ENCODE results near the gene RPS6KA1. TPM values are rescaled to one million over a fixed set of nuclear protein-coding genes. Genes with fewer than 3 reads are reported as not detected.
"Not testable (repeated sequence)": the region's sequence is repeated elsewhere in the genome, so short reads cannot be mapped to it uniquely, and the experiment has no call there.

Gene RPS6KA1
- total RNA-seq, 4 donors from 2014 or later: 34.1 to 72.6 (median 38.2) TPM

- intact Hi-C loops (cut with DNase I; ENCODE audit: low total_unique reads): no loop called here
- no peak for TF ChIP-seq CTCF (IDR thresholded peaks at IDR 0.05)
- no peak for TF ChIP-seq POLR2A (IDR thresholded peaks at IDR 0.05)
- DNase-seq (ENCODE audit: low spot score in 2 of 2): no peak
- no peak overlapping the region for H3K4me3 ChIP-seq (ENCODE audit: low read depth, poor library complexity, severe bottlenecking)
- 57 to 62% methylated on average over 2 of the region's 2 CpGs for WGBS, 2 donors
Measured at GRCh38 chr1:26610781-26611180, 81.2 kb downstream of the RPS6KA1 start.

DNA sequence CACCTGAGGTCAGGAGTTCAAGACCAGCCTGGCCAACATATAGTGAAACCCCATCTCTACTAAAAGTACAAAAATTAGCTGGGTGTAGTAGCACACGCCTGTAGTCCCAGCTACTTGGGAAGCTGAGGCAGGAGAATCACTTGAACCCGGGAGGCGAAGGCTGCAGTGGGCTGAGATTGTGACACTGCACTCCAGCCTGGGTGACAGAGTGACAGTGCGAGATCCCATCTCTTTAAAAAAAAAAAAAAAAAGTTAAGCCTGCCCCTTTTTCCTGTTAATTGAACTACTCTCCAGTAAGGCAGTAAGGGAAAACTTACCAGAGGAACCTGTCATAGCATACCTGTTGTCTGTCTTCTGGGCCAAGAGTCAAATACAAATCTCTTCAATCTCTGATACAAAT is 83.1 kb downstream of the RPS6KA1 start:
- WGBS, 2 donors: 74 to 77% methylated on average over 4 of the region's 4 CpGs
- DNase-seq (ENCODE audit: low spot score in 2 of 2); H3K4me3 ChIP-seq (ENCODE audit: low read depth, poor library complexity, severe bottlenecking); intact Hi-C loops (cut with DNase I; ENCODE audit: low total_unique reads): not testable (repeated sequence)

- 92 to 100% methylated on average over 1 of the region's 1 CpG for WGBS, 2 donors
- TF ChIP-seq POLR2A (IDR thresholded peaks at IDR 0.05): no peak
- TF ChIP-seq CTCF (IDR thresholded peaks at IDR 0.05): no peak
- DNase-seq (ENCODE audit: low spot score in 2 of 2): no peak
- intact Hi-C loops (cut with DNase I; ENCODE audit: low total_unique reads): no loop called here
- no peak overlapping the region for H3K4me3 ChIP-seq (ENCODE audit: low read depth, poor library complexity, severe bottlenecking)
Measured at GRCh38 chr1:26614655-26615411, 85.3 kb downstream of the RPS6KA1 start.

GRCh38 chr1:26616881-26617280 is 87.3 kb downstream of the RPS6KA1 start:
- TF ChIP-seq CTCF (IDR thresholded peaks at IDR 0.05) (no peak), POLR2A (IDR thresholded peaks at IDR 0.05) (no peak)
- DNase-seq (ENCODE audit: low spot score in 2 of 2): no peak
- WGBS, 2 donors: 85 to 96% methylated on average over 2 of the region's 2 CpGs

GRCh38 chr1:26618561-26618960 is 89.0 kb downstream of the RPS6KA1 start:
- TF ChIP-seq CTCF (IDR thresholded peaks at IDR 0.05): no peak
- TF ChIP-seq POLR2A (IDR thresholded peaks at IDR 0.05): no peak
- WGBS, 2 donors: 58 to 64% methylated on average over 3 of the region's 3 CpGs
- intact Hi-C loops (cut with DNase I; ENCODE audit: low total_unique reads): no loop called here
- no peak for DNase-seq (ENCODE audit: low spot score in 2 of 2)
- no peak overlapping the region for H3K4me3 ChIP-seq (ENCODE audit: low read depth, poor library complexity, severe bottlenecking)

More at GRCh38 chr1:26616881-26617280, 87.3 kb downstream of the RPS6KA1 start:
- H3K4me3 ChIP-seq (ENCODE audit: low read depth, poor library complexity, severe bottlenecking): no peak overlapping the region
- intact Hi-C loops (cut with DNase I; ENCODE audit: low total_unique reads): no loop called here

MicroRNAs encoded within 50 kb of the gene (microRNA counts, 767-probe panel; counts per million panel counts)
- microRNA hsa-miR-1976: 0 to 358 counts per million in 2 donors

Small RNAs within 50 kb of the gene (microRNA-seq; reads per million reads assigned to microRNA genes)
- 1.4 to 2.3 reads per million in 2 donors for gene MIR1976 (ENCODE audit: borderline number of aligned reads in 1 of 2, borderline replicate concordance in 2 of 2)

Other genes with a start within 250 kb of the RPS6KA1 start
- 10 to 100 TPM; 74.8 to 97.1 (median 78.3) TPM for gene SH3BGRL3, start 249.7 kb upstream of the RPS6KA1 start, total RNA-seq
- gene UBXN11, start 223.1 kb upstream of the RPS6KA1 start, total RNA-seq: 1 to 10 TPM; 5.1 to 9.6 (median 5.8) TPM
- 1 to 10 TPM in 3 of 4 donors, not detected in 1; 2.0 to 6.1 (median 3.5) TPM for gene CD52, start 211.8 kb upstream of the RPS6KA1 start, total RNA-seq
- 100 to 1,000 TPM in 1 of 4 donors, 10 to 100 TPM in 3; 52.3 to 104 (median 56.9) TPM for gene CRYBG2, start 175.6 kb upstream of the RPS6KA1 start, total RNA-seq
- gene ZNF683, start 157.0 kb upstream of the RPS6KA1 start, total RNA-seq: not detected
- not detected for gene LIN28A, start 118.9 kb upstream of the RPS6KA1 start, total RNA-seq
- 10 to 100 TPM; 23.9 to 47.2 (median 39.9) TPM for gene DHDDS, start 97.4 kb upstream of the RPS6KA1 start, total RNA-seq
- gene HMGN2, start 57.3 kb upstream of the RPS6KA1 start, total RNA-seq: 100 to 1,000 TPM; 128 to 224 (median 167) TPM
- 10 to 100 TPM; 53.3 to 77.2 (median 54.9) TPM for gene ARID1A, start 166.3 kb downstream of the RPS6KA1 start, total RNA-seq